A549 treated with DMSO at 1 μM for 4 hours (cell line): ENCODE data around the gene CT45A6. TPM values are rescaled to one million over a fixed set of nuclear protein-coding genes. Genes with fewer than 3 reads are reported as not detected.

ENCODE experiments used
- total RNA-seq: library from RNA; stranded (reverse); fragments of 200-300 nt; extraction: Qiagen RNA extraction; gene quantifications from 5 replicates; pipeline ENCODE4 v1.2.3, GENCODE V29; 2022; ENCODE audit warnings: low read depth

Gene CT45A6
- total RNA-seq: not detected in 5 replicates

GRCh38 chrX:135802687-135803086 lies at the start of gene CT45A6:
Gene CT45A6, minus strand, starts transcription at chrX:135802787. Its CDS starts 3,794 bp downstream, at chrX:135798993.

GRCh38 chrX:135837180-135837579 lies 34.6 kb upstream of the CT45A6 start, which contains the start of gene CT45A7:
Gene CT45A7, minus strand, starts transcription at chrX:135837280. Its CDS starts 3,747 bp downstream, at chrX:135833533.

GRCh38 chrX:135819912-135820311 lies 17.3 kb upstream of the CT45A6 start, which contains the start of gene CT45A2:
Gene CT45A2, minus strand, starts transcription at chrX:135820012. Its CDS starts 3,747 bp downstream, at chrX:135816265.

GRCh38 chrX:135785403-135785802 lies 17.2 kb downstream of the CT45A6 start, which contains the start of gene CT45A5:
Gene CT45A5, minus strand, starts transcription at chrX:135785503. Its CDS starts 3,774 bp downstream, at chrX:135781729.

GRCh38 chrX:135768091-135768490 lies 34.5 kb downstream of the CT45A6 start, which contains the start of gene CT45A3:
Gene CT45A3, minus strand, starts transcription at chrX:135768191. Its CDS starts 3,747 bp downstream, at chrX:135764444.

Other genes with a start within 250 kb of the CT45A6 start
- gene CT45A1, start 89.1 kb downstream of the CT45A6 start, total RNA-seq: not detected in 5 replicates
- gene CT45A3, start 34.6 kb downstream of the CT45A6 start, total RNA-seq: 0.10 to 0.16 TPM in 2 of 5 replicates, not detected in the others
- gene CT45A5, start 17.3 kb downstream of the CT45A6 start, total RNA-seq: 0.08 to 0.19 TPM in 2 of 5 replicates, not detected in the others
- not detected in 5 replicates for gene CT45A2, start 17.2 kb upstream of the CT45A6 start, total RNA-seq
- not detected in 5 replicates for gene CT45A7, start 34.5 kb upstream of the CT45A6 start, total RNA-seq
- not detected in 5 replicates for gene CT45A8, start 51.8 kb upstream of the CT45A6 start, total RNA-seq
- gene CT45A9, start 69.0 kb upstream of the CT45A6 start, total RNA-seq: not detected in 5 replicates
- 0.23 to 0.55 TPM (median 0.37 TPM) in 4 of 5 replicates, not detected in the other for gene CT45A10, start 90.7 kb upstream of the CT45A6 start, total RNA-seq
- 0.04 to 0.07 TPM (median 0.06 TPM) in 3 of 5 replicates, not detected in the others for gene SAGE1, start 90.9 kb upstream of the CT45A6 start, total RNA-seq
- gene MMGT1, start 171.2 kb upstream of the CT45A6 start, total RNA-seq: 16.1 to 20.1 TPM (median 19.0 TPM) in 5 replicates
- 7.5 to 9.7 TPM (median 9.3 TPM) in 5 replicates for gene SLC9A6, start 182.6 kb upstream of the CT45A6 start, total RNA-seq